Ishikawa (cell line): ENCODE results near the gene MAD1L1.

Experiments used
- CEBPB ChIP-seq: IDR thresholded peaks from 2 replicates; pipeline ENCODE4 v1.6.1; 2012
- CREB1 ChIP-seq: IDR thresholded peaks from 2 replicates; pipeline ENCODE4 v1.6.1; 2012; ENCODE audit warnings: low read depth
- EGR1 ChIP-seq: IDR thresholded peaks from 2 replicates; pipeline ENCODE4 v1.6.1; 2012
- EP300 ChIP-seq: IDR thresholded peaks from 2 replicates; pipeline ENCODE4 v1.6.1; 2012; ENCODE audit warnings: borderline replicate concordance
- FOXM1 ChIP-seq: IDR thresholded peaks from 2 replicates; pipeline ENCODE4 v1.6.1; 2012; ENCODE audit warnings: low read depth, borderline replicate concordance
- MAX ChIP-seq: IDR thresholded peaks from 2 replicates; pipeline ENCODE4 v1.6.1; 2012
- RAD21 ChIP-seq: IDR thresholded peaks from 2 replicates; pipeline ENCODE4 v1.6.1; 2012; ENCODE audit warnings: low read depth
- TAF1 ChIP-seq: IDR thresholded peaks from 2 replicates; pipeline ENCODE4 v1.6.1; 2012; ENCODE audit warnings: low read depth, mild to moderate bottlenecking
- USF1 ChIP-seq: IDR thresholded peaks from 2 replicates; pipeline ENCODE4 v1.6.1; 2012
- YY1 ChIP-seq: IDR thresholded peaks from 2 replicates; pipeline ENCODE4 v1.6.1; 2012; ENCODE audit warnings: low read depth

- TF ChIP-seq YY1: no peak
- no peak for TF ChIP-seq TAF1
- TF ChIP-seq RAD21: no peak
- no peak for TF ChIP-seq MAX
- no peak for TF ChIP-seq USF1
- no peak for TF ChIP-seq FOXM1
- TF ChIP-seq EP300: no peak
- no peak for TF ChIP-seq CEBPB
- peak; percentile 48; the same call in 1 of the 2 replicates for TF ChIP-seq EGR1
- TF ChIP-seq CREB1: no peak
These were observed 212.8 kb downstream of the MAD1L1 start for GRCh38 chr7:2019711-2020511.
